Coronary artery (tissue), 2 donors: ENCODE results near the gene BRIP1.
"Not testable (repeated sequence)": the region's sequence is repeated elsewhere in the genome, so short reads cannot be mapped to it uniquely, and the experiment has no call there.

ENCODE experiments used
- DNase-seq: peaks from one replicate; pipeline ENCODE4 v3.0.0-alpha.2; 2017; ENCODE audit warnings: low spot score
- H3K27ac ChIP-seq, 2 donors: fragments of 200-600 bp; sonication (generic); one replicate each; pipeline ENCODE4 v1.5.1; 2016 to 2019
- H3K4me3 ChIP-seq: fragments of 200-600 bp; sonication (generic); 2 replicates; pipeline ENCODE4 v1.5.1; 2016; ENCODE audit warnings: mild to moderate bottlenecking, moderate library complexity
- CTCF ChIP-seq: fragments of 200-600 bp; sonication (generic); IDR thresholded peaks from one replicate; pipeline ENCODE4 v1.5.1; 2019; ENCODE audit warnings: antibody characterized with exemption

BRIP1 gene

GRCh38 chr17:61684818-61685217 lies 178.5 kb downstream of the BRIP1 start:
- Histone ChIP-seq H3K4me3 (no peak overlapping the region), H3K27ac (no peak overlapping the region)
- TF ChIP-seq CTCF, result no peak
- DNase-seq, result no peak

- H3K4me3 ChIP-seq, result no peak overlapping the region
- no peak for DNase-seq
- no peak for TF ChIP-seq CTCF
- H3K27ac ChIP-seq, result no peak overlapping the region
Observed at GRCh38 chr17:61684172-61684571, 179.2 kb downstream of the BRIP1 start.

DNA sequence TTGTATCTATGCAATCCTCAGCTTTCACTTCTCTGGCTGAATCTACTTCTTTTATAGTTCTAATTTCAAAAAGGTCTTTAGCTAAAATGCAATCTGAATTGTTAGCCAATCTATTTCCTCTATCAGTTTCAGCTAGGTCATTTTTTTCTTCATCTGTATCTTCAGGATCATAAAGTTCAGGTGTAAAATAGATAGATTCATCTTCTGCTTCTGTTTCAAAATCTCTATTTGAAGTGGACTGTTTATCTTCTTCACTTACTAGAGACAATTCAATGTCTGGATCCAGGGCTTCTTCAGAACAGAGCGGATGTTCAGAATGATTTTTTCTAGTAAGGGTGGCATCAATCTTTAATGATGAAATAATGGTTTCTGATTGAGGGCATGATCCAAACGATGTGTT lies 179.9 kb downstream of the BRIP1 start:
- DNase-seq, result no peak
- TF ChIP-seq CTCF, result no peak
- Histone ChIP-seq H3K4me3 (no peak overlapping the region), H3K27ac (no peak overlapping the region)

GRCh38 chr17:61680921-61681320 lies 182.4 kb downstream of the BRIP1 start:
- no peak for DNase-seq
- TF ChIP-seq CTCF, result no peak

GRCh38 chr17:61678339-61678738 lies 185.0 kb downstream of the BRIP1 start:
- H3K4me3 ChIP-seq, result no peak overlapping the region
- no peak for TF ChIP-seq CTCF
- no peak overlapping the region for H3K27ac ChIP-seq

More at GRCh38 chr17:61680921-61681320, 182.4 kb downstream of the BRIP1 start:
- H3K27ac ChIP-seq, result no peak overlapping the region
- H3K4me3 ChIP-seq, result no peak overlapping the region

DNA sequence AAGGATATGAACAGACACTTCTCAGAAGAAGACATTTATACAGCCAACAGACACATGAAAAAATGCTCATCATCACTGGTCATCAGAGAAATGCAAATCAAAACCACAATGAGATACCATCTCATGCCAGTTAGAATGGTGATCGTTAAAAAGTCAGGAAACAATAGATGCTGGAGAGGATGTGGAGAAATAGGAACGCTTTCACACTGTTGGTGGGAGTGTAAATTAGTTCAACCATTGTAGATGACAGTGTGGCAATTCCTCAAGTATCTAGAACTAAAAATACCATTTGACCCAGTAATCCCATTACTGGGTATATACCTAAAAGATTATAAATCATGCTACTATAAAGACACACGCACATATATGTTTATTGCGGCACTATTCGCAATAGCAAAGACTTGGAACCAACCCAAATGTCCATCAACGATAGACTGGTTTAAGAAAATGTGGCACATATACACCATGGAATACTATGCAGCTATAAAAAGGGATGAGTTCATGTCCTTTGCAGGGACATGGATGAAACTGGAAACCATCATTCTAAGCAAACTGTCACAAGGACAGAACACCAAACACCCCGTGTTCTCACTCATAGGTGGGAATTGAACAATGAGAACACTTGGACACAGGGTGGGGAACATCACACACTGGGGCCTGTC lies 186.0 kb downstream of the BRIP1 start:
- DNase-seq, H3K4me3 ChIP-seq, H3K27ac ChIP-seq: not testable (repeated sequence)

More at GRCh38 chr17:61678339-61678738, 185.0 kb downstream of the BRIP1 start:
- DNase-seq, result no peak

DNA sequence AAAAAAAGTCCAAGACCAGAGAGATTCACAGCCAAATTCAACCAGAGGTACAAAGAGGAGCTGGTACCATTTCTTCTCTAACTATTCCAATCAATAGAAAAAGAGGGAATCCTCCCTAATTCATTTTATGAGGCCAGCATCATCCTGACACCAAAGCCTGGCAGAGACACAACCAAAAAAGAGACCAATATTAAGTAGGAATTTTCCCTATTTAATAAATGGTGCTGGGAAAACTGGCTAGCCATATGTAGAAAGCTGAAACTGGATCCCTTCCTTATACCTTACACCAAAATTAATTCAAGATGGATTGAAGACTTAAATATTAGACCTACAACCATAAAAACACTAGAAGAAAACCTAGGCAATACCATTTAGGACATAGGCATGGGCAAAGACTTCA lies 186.8 kb downstream of the BRIP1 start:
- not testable (repeated sequence) for H3K4me3 ChIP-seq, DNase-seq, H3K27ac ChIP-seq

DNA sequence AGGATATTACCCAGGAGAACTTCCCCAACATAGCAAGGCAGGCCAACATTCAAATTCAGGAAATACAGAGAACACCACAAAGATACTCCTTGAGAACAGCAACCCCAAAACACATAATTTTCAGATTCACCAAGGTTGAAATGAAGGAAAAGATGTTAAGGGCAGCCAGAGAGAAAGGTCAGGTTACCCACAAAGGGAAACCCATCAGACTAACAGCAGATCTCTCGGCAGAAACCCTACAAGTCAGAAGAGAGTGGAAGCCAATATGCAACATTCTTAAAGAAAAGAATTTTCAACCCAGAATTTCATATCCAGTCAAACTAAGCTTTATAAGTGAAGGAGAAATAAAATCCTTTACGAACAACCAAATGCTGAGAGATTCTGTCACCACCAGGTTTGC lies 188.7 kb downstream of the BRIP1 start:
- H3K4me3 ChIP-seq, DNase-seq: not testable (repeated sequence)

GRCh38 chr17:61673019-61673897 lies 190.1 kb downstream of the BRIP1 start:
- H3K27ac ChIP-seq, H3K4me3 ChIP-seq, DNase-seq: not testable (repeated sequence)

More for the DNA sequence above, 188.7 kb downstream of the BRIP1 start:
- H3K27ac ChIP-seq, result not testable (repeated sequence)
